ENCODE results near the gene TRPT1. TPM values are rescaled to one million over a fixed set of nuclear protein-coding genes. Genes with fewer than 3 reads are reported as not detected.
A peak's percentile ranks its signal among the peaks of the same experiment; 100 is the strongest.

Gene TRPT1
- total and polyA plus RNA-seq, 9 of the 15 experiments (the other 6 are each of a cell fraction or from before 2014, with no cell fraction given) = 4.6 to 41.7 (median 23.1) TPM

GRCh38 chr11:64207256-64208085 is 18.5 kb downstream of the TRPT1 start (continued):
- TF ChIP-seq, protein P1, sequence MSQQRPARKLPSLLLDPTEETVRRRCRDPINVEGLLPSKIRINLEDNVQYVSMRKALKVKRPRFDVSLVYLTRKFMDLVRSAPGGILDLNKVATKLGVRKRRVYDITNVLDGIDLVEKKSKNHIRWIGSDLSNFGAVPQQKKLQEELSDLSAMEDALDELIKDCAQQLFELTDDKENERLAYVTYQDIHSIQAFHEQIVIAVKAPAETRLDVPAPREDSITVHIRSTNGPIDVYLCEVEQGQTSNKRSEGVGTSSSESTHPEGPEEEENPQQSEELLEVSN (IDR thresholded peaks at IDR 0.05; ENCODE audit: borderline replicate concordance in 1 of 2, extremely low read depth in 1 of 2, insufficient read depth in 1 of 2, insufficient read length in 1 of 2, low read depth in 1 of 2, low read length in 1 of 2, poor library complexity in 1 of 2, severe bottlenecking in 1 of 2) = peak in 1 of 2 experiments; percentile 31
- TF ChIP-seq HEY1 (CRISPR knock-in tag; IDR thresholded peaks at IDR 0.05; ENCODE audit: borderline replicate concordance) = no peak
- peak; percentile 5 to 61; a peak in 2 of 4 replicates for TF ChIP-seq TRIM24 (IDR thresholded peaks at IDR 0.05)
- peak in 1 of 2 experiments; percentile 77; a peak in 1 of 4 replicates for TF ChIP-seq KDM4B (IDR thresholded peaks at IDR 0.05; ENCODE audit: borderline replicate concordance in 2 of 2, low read depth in 1 of 2)
- peak; percentile 55; the same call in 1 of the 2 replicates for TF ChIP-seq ZNF830 (CRISPR knock-in tag; IDR thresholded peaks at IDR 0.05)
- no peak for TF ChIP-seq RBM17 (IDR thresholded peaks at IDR 0.05; ENCODE audit: borderline replicate concordance, low read depth, low read length)
- TF ChIP-seq, protein P2, sequence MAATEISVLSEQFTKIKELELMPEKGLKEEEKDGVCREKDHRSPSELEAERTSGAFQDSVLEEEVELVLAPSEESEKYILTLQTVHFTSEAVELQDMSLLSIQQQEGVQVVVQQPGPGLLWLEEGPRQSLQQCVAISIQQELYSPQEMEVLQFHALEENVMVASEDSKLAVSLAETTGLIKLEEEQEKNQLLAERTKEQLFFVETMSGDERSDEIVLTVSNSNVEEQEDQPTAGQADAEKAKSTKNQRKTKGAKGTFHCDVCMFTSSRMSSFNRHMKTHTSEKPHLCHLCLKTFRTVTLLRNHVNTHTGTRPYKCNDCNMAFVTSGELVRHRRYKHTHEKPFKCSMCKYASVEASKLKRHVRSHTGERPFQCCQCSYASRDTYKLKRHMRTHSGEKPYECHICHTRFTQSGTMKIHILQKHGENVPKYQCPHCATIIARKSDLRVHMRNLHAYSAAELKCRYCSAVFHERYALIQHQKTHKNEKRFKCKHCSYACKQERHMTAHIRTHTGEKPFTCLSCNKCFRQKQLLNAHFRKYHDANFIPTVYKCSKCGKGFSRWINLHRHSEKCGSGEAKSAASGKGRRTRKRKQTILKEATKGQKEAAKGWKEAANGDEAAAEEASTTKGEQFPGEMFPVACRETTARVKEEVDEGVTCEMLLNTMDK (IDR thresholded peaks at IDR 0.05; ENCODE audit: borderline replicate concordance, insufficient read depth, low read depth, low read length, poor library complexity, severe bottlenecking) = no peak
- TF ChIP-seq HMG20A (CRISPR knock-in tag; conservative IDR thresholded peaks at IDR 0.05) = no peak
- TF ChIP-seq ZNF785 (CRISPR knock-in tag; IDR thresholded peaks at IDR 0.05) = no peak
- no peak for TF ChIP-seq ZNF224 (CRISPR knock-in tag; IDR thresholded peaks at IDR 0.05)
- TF ChIP-seq ZNF140 (CRISPR knock-in tag; IDR thresholded peaks at IDR 0.05) = no peak
- TF ChIP-seq POLR2AphosphoS5 (IDR thresholded peaks at IDR 0.05; ENCODE audit: control insufficient read depth, insufficient read depth, low read depth, low read length) = peak; percentile 79
- peak; percentile 21; the same call in 1 of the 2 replicates for TF ChIP-seq KAT7 (CRISPR knock-in tag; IDR thresholded peaks at IDR 0.05; ENCODE audit: borderline replicate concordance)
- 0 out of 2 replicates have a peak, but pooled peaks have one; percentile 7 for TF ChIP-seq DNMT1 (IDR thresholded peaks at IDR 0.05)
- TF ChIP-seq EGR1 (conservative IDR thresholded peaks at IDR 0.05) = peak; percentile 56
- TF ChIP-seq RBM34 (IDR thresholded peaks at IDR 0.05; ENCODE audit: borderline replicate concordance, insufficient read depth, low read length) = no peak
- TF ChIP-seq ZNF23 (CRISPR knock-in tag; IDR thresholded peaks at IDR 0.05) = no peak
- no peak for TF ChIP-seq ZNF778 (CRISPR knock-in tag; IDR thresholded peaks at IDR 0.05)
- no peak for TF ChIP-seq SNAPC5 (CRISPR knock-in tag; IDR thresholded peaks at IDR 0.05)
- peak; percentile 5; the same call in 1 of the 2 replicates for TF ChIP-seq USF1 (CRISPR knock-in tag; IDR thresholded peaks at IDR 0.05)
- TF ChIP-seq, protein P3, sequence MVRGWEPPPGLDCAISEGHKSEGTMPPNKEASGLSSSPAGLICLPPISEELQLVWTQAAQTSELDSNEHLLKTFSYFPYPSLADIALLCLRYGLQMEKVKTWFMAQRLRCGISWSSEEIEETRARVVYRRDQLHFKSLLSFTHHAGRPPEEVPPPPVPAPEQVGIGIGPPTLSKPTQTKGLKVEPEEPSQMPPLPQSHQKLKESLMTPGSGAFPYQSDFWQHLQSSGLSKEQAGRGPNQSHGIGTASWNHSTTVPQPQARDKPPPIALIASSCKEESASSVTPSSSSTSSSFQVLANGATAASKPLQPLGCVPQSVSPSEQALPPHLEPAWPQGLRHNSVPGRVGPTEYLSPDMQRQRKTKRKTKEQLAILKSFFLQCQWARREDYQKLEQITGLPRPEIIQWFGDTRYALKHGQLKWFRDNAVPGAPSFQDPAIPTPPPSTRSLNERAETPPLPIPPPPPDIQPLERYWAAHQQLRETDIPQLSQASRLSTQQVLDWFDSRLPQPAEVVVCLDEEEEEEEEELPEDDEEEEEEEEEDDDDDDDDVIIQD (CRISPR knock-in tag; IDR thresholded peaks at IDR 0.05) = no peak
